GM19023 (cell line): ENCODE data around the gene ANGPT4.

Experiments
- ATAC-seq: cut with Tn5 transposase; IDR thresholded peaks from one replicate; pipeline ENCODE4 v1.9.1; 2021; ENCODE audit warnings: mild to moderate bottlenecking, moderate library complexity; ENCODE audit not compliant: unreplicated experiment

The ANGPT4 gene

DNA sequence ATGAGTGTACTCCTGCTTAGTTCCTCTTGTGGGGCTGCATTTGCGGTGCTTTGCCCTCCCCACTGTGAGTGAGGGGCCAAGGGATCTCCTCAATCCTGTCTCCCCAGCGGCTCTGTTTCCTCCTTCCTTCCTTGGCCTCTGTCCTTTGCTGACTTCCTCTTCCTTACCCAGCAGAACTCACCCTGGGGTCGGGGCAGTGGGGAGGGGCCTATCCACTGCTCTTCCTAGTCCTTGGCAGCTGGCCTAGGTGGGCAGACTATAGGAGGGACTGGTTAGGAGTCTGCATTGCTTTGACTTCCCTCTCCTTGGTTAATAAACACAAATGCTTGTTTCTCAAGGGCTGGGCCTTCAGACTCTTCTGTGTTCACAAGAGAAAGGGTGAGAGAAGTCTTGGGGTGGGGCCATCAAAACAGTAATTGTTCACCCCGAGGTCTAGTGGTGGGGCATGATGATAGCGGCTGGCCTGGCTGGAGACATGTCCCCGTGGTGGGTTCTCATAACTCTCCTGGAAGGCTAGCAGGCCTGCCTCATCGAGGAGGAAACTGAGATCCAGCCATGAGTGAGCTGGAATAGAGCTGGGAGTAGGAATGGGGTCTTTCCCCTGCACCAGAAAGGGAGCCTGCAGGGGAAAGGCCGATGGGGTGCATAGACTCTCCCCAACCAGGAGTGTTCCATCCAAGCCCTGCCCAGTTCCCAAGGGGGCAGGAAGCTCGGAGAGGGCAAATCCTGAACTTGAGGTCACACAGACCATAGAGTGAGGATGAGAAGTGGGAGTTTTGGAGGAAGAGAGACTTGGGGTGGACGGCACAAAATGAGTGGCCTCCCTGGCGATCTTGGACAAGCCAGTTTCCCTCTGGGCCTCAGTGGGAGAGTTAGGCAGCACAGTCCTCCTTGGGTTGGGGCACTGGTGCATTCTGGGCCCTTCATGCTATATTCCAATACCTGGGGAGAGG is 69.9 kb downstream of the ANGPT4 start:
- no peak for ATAC-seq

DNA sequence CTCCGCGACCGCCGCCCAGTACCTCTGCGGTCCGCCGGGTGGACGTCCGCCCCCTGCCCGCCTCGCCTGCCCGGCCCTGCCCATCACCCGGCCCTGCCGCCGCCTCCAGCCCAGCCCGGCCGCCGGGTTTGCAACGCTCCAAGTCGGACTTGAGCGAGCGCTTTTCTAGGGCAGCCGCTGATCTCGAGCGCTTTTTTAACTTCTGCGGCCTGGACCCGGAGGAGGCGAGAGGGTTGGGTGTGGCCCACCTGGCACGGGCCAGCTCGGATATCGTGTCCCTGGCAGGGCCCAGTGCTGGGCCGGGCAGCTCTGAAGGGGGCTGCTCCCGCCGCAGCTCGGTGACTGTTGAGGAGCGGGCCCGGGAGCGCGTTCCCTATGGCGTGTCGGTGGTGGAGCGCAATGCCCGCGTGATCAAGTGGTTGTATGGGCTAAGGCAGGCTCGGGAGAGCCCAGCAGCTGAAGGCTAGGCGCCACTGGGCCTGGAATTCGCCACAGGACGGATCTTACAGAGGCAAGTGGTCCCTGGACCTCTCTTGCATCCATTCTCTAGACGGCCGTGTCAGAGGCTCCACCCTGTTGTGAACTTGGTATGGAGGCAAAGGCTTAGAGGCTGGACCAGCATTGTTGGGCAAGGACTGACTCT is 70.8 kb downstream of the ANGPT4 start:
- no peak for ATAC-seq

DNA sequence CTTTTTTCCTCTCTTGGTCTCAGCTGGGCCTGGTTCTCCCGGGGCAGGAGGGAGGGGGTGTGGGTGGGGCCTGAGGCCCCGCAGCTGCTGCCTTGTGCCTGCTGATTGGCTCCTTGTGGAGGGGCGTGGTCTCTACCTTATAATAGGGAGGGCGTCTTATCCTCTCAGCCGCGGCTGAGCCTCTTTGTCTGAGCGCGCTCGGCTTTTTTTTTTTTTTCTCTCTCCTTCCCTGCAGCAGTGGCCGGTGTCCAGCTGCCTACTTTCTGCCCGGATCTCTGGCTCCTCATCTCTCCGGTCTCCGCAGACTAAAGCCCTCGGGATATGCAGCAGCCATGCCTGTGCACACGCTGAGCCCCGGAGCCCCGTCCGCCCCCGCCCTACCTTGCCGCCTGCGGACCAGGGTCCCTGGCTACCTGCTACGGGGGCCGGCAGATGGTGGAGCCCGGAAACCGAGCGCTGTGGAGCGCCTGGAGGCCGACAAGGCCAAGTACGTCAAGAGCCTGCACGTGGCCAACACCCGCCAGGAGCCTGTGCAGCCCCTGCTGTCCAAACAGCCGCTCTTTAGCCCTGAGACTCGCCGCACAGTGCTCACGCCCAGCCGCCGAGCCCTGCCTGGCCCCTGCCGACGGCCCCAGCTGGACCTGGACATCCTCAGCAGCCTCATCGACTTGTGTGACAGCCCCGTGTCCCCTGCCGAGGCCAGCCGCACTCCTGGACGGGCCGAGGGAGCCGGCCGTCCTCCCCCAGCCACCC is 71.5 kb downstream of the ANGPT4 start:
- ATAC-seq, result peak; percentile 95

DNA sequence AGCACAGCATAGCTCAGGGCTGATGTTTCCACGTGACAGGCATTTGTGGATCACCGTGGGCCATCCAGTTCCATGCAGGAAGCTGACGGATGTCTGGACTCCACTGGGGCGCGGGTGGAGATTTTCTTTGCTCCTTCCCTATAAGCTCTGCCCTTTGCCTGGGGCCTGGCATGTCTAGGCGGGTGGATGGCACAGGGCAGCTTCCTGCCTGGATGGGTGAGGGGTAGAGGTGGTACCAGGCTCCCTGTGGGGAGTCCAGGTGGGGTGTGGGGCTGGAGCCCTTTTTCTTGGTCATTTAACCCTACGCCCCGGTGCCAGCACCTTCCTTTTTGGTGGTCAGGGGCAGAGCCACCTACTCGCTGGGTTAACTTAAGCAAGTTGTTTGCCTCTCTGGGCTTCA is 72.2 kb downstream of the ANGPT4 start:
- ATAC-seq, result no peak

DNA sequence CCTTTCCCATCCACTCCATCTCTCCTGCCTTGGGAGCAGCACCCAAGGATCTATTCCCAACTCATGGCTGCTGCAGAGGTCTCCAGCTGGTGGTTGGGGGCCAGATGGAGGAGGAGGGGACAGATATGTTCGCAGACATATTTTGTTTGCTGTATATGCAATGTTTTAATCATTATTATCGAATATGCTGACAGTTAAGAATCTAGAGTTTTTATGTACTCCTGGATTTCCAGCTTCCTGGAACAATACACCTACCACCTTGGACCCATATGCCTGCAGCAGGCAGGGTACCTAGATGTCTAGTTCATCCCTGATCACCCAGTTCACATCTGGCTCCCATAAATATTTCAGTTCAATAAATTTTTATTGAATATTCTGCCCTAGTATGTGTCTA is 73.6 kb downstream of the ANGPT4 start:
- ATAC-seq, result no peak

DNA sequence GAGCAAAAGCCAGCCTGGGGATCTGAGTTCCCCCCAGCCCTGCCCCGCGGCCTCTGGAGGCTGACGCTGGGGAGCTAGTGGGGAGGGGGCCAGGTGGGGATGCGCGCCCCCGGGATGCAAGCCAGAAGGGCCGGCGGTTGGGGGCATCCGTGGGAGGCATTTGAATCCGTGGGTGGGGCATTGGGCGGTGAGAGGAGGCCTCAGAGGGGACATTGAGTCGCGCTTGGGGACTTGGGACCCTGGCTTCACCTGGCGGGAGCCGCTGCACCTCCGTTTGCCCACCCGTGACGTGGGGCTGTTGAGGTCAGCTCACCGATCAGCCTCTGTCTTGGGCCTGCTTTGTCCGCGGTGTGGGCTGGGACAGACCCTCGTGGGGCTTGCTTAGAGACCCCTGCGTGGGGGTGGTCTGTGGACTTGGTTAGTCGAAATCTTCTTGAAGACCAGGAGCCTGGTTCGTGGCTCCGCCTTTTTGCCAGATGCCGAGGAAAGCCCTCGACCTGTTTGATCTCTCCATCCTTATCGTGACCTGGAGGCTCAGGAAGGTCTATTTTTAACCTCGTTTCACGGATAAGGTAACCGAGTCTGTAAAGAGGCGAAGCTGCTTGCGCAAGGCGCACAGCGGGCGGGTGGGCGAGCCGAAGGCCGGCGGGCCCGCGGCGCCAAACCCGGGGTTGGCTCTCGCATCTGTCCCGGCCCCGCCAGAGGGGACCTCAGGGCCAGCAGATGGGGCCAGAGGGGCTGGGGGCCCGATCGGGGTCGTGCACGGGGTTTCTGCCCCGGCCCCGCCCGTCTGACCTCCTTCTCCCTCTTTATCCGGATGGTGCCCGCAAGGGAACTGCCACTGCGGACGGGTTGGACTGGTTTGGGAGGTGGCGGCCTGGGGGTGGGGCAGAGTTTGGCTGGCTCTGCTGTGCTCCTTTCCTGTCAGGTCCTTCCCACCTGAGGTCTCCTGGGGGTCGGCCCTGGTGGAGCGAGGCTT is 74.3 kb downstream of the ANGPT4 start:
- ATAC-seq, result no peak

DNA sequence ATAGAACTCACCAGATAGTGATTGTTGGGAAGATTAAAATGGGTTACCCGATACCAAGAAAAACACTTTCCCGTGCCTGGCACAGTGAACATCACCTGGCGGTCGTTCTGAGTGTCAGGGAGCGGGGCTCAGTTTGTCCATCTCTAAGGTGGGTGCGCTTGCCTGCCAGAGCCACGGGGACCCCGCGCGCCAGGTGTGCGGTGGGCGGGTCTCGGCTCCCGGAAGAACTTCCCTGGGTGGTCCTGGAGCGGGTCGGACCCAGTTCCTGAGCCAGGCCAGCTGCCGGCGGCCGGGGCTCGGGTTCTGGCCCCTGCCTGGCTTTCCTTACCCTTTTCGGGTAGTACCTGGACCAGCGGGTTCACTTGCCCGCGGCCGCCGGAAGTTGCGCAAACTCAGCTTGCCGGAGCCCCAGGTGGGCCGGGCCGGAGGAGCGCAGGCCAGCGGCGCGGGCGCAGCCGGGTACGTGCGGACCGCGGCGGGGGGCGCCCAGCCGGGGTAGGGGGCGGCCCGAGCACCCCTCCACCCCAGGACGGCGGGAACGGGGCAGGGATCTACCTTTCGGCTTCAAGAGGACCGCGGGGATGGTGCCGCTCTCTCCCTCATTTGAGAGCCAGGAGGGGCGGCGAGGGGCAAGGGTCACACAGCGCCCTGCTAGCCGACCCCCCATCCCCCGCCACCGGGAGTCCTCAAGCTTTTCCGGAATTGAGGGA is 75.1 kb downstream of the ANGPT4 start:
- ATAC-seq, result no peak

DNA sequence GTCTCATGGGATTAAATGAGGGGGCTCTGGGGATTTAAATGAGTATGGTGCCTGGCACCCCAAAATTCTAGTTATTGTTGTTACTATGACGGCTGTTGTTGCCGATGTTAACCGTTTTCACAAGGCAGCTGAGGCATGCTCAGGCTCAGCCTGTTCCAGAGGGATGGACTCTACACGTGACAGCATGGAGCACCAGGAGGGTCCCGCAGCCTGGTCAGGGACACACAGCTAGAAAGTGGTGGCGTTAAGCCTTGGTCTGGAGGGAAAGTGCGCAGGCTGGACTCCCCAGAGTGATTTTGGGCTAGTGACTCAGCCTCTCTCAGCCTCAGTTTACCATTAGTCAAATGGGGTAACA is 75.7 kb downstream of the ANGPT4 start:
- ATAC-seq, result no peak

DNA sequence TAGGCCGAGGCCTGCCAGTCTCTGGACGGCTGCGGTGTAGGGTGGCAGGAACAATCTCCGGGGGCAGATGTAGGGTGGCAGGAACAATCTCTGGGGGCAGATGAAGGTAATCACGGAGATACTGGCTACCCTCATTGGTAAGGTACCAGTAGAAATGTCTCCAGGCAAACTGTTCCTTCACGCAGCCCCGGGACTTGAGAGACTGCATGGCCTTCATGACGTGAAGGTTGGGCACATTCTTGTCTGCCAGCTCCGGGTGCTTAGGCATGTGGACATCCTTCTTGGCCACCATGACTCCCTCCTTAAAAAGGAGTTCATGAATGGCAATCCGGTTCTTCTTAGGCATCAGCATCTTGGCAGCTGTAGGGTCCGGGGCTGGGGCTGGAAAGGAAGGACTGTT is 76.5 kb downstream of the ANGPT4 start:
- ATAC-seq, result no peak

DNA sequence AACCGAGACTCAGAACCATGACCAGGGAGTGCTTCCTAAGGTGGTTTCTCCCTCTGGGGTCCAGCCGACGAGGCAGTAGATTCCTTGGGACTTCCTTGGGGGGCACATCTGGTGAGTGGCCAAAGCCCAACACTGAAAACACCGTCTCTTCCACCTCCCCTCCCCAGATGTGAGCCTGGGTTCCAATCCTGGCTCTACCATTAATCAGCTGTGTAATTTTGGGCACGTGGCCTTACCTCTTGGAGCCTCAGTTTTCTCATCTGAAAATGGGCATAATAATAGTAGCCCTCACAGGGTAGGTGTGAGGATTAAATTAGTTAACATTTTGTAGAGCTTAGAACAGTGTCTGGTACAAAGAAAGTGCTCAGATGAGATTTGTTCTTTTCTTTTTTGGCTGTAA is 77.1 kb downstream of the ANGPT4 start:
- ATAC-seq, result no peak

DNA sequence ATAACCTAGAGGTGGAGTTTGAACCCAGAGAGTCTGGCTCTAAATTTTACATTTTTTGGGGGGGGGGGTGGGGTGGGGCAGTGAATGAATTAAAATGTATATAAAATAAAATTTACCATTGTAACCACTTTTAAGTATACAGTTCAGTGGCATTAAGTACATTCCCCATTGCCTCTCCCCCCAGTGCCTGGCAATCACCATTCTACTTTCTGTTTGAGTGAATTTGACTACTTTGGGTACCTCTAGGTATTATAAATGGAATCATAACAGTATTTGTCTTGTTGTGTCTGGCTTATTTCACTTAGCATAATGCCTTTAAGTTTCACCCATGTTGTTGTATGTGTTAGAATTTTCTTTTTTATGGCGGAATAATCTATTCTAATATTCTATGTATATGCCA is 79.9 kb downstream of the ANGPT4 start:
- no peak for ATAC-seq

DNA sequence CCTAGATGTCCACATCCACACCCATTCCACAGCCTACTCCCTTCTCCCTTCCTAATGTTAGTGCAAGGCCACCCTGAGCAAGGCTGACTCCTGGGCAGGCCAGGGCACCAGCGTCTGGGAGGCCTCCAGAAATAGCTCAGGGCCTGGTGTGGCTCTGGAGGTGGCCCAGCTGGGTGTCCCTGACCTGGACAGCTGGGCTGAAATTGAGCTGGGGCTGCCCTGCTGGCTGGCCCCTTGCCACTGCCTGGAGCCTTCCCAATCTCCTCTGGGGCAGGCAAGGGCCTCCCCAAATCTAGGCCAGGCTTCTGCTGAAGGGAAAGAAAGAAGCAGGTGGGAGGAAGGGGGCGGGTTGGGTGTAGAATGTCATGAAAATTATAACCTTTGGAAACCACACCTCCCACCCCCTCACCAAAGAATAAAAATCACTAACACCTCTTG is 80.5 kb downstream of the ANGPT4 start:
- no peak for ATAC-seq

DNA sequence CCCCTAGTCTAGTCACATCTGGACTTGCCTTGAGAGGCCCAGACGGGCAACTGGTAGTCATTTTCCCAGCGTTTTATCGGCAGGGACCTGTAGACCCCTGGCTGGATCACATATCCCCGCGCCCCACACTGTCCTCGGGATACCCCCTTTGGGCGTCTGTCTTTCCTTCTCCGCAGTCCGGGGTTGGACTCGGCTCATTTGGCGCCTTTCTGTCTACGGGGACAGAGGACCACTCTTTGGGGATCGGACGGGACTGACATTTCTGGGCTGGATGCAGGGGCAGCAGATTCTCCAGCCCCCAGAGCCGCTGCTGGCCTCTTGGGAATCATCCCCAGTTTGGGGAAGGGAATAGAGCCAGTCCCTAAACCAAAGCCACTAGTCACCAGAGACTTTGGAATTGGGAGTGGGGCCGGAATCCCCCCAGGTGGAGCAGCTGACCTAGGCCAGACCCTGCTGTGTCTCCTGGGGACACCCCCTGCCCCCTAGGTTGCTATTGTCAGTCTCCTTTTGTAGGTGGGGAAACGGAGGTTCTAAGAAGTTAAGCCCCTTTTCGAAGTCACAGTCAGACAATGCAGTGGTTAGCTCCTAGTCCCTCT is 81.9 kb downstream of the ANGPT4 start:
- no peak for ATAC-seq

DNA sequence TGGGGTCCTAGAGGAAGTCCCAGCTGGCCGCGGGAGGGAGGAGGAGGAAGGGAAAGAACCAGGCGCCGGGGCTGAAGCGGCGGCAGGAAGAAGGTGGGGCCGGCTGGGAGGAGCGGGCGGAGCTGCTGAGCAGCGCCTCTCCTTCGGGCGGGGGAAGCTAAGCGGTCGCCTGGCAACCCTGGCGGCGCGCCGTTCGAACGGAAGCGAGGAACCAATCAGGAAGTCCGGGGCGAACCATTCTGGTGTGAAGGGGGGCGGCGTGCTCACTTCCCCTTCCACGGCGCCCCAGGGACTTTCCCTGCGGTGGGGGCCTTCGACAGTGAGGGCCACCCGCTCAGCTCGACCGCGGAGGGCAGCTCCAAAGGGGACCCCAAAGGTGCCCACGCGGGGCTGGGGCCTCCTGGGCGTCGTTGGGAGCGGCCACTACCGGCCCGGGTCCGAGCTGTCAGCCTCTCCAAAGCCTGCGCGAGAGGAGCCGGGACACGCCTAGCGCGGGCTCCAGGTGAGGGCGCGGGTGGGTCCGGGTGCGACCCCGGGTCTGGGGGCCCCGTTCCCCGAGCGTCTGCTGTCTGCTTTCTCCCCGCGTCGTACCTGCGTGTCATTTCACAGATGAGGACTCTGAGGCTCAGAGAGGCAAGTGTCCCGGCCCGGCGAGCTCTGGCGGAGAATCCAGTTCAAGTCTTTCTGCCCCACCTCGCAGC is 82.5 kb downstream of the ANGPT4 start, which contains the start of gene FAM110A:
TSS of gene FAM110A (plus strand) at position 266 of the 701 bp plus-strand sequence. CDS start 11,090 bp downstream, outside the sequence.
- peak; percentile 98 for ATAC-seq

DNA sequence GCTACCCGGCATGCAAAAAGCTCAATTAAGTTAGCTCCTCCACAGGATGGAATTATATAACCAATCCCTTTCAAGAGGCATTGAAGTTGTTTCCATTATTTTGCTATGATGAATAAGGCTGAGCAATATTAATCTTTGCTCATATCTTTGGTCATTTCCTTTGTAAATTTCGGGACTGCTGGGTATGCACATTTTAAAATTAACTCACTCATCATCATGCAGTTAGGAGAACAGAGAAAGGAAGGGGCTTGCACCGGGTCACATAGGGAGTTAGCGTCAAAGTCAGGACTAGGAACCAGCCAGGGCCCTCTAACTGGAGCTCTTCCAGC is 83.0 kb downstream of the ANGPT4 start:
- ATAC-seq, result peak; percentile 27

DNA sequence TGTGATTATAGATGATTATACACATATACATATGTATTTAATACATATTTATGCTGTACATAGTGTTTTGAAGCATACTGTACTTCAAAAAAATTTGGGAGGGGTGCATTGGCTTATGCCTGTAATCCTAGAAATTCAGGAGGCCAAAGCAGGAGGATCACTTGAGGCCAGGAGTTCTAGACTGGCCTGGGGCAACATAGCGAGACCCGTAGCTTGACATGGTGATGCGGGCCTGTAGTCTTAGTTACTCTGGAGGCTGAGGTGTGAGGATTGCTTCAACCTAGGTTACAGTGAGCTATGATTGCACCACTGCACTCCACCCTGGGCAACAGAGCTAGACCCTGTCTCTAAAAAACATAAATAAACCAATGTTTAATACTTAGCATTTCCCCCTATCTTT is 84.2 kb downstream of the ANGPT4 start:
- ATAC-seq, result no peak

DNA sequence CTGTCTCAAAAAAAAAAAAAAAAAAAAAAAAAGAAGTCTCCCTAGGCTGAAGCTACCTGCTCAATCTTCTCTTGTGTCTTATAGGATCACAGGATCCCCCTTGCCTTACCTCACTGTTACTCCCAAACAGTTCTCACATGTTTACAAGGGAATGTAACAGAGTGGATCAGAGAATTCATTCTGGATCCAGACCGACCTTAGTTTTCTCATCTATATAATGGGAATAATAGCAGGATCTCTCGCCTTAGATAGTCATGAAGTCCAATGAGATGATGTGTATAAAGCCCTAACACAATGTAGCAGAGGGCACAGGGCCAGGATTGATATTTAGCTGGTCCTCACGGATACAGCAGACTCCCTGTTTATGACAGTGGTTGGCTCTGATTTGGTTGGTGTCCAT is 84.9 kb downstream of the ANGPT4 start:
- no peak for ATAC-seq

DNA sequence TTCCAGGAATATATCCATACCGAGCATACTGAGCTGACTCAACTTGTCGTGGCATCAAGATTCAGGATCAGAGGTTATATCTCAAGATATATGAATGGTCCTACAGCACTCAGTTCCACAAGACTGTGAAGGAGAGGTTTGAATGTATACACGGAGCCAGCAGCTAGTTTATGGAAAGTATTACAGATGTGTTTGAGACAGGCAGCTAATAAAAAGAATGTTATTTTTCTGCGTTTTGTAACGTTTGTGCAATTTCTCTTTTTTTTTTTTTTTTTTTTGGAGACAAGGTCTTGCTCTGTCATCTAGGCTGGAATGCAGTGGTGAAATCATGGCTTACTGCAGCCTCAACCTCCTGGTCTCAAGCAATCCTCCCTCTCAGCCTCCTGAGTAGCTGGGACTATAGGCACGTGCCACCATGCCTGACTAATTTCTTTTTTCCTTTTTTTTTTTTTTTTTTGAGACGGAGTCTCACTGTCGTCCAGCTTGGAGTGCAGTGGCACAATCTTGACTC is 86.1 kb downstream of the ANGPT4 start:
- no peak for ATAC-seq

DNA sequence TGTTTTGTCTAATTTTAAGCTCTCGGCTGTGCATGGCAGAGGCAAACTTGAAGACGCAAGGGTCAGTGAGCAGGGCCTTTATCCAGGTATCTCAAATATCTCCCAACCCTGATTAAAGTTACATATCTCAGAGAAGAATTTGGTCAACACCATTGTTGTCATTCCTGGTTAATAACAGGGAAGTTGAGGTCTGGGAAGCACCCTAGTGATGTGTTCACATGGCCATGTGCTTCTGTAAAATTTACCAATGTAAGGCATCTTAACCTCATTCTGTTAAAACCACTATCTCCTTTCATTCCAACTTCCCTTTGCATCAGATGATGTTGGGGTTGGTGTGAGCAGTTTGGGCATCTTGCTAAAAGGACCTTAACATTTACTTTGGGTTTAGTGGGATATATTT is 86.6 kb downstream of the ANGPT4 start:
- ATAC-seq, result no peak
